ENCODE measurements around the gene SMPD3.

SMPD3 gene

GRCh38 chr16:68480084-68480995, 32.0 kb upstream of the SMPD3 start:
- Mint-ChIP-seq H3K4me3 (no peak overlapping the region), H3K9me3 (no peaks in the 10 kb centered on the region), H3K4me1 (ENCODE audit: low read depth) (no peaks in the 10 kb centered on the region), H3K27ac (no peak overlapping the region), H3K36me3 (ENCODE audit: low read depth) (no peaks in the 10 kb centered on the region), H3K27me3 (no peaks in the 10 kb centered on the region)
- no peak for DNase-seq

- Mint-ChIP-seq H3K27me3 (no peaks in the 10 kb centered on the region), H3K4me1 (ENCODE audit: low read depth) (no peaks in the 10 kb centered on the region), H3K27ac (no peak overlapping the region), H3K4me3 (no peak overlapping the region), H3K9me3 (no peaks in the 10 kb centered on the region), H3K36me3 (ENCODE audit: low read depth) (no peaks in the 10 kb centered on the region)
- DNase-seq: no peak
Observed at GRCh38 chr16:68479271-68479670, 31.0 kb upstream of the SMPD3 start.

- Mint-ChIP-seq H3K36me3 (ENCODE audit: low read depth) (no peaks in the 10 kb centered on the region), H3K4me1 (ENCODE audit: low read depth) (no peaks in the 10 kb centered on the region), H3K9me3 (no peaks in the 10 kb centered on the region), H3K27me3 (no peaks in the 10 kb centered on the region), H3K4me3 (no peak overlapping the region), H3K27ac (no peak overlapping the region)
- DNase-seq: no peak
Observed at GRCh38 chr16:68478526-68479250, 30.4 kb upstream of the SMPD3 start.

GRCh38 chr16:68475071-68475470, 26.8 kb upstream of the SMPD3 start:
- DNase-seq: no peak
- Mint-ChIP-seq H3K9me3 (no peaks in the 10 kb centered on the region), H3K27me3 (no peaks in the 10 kb centered on the region), H3K4me3 (no peak overlapping the region), H3K27ac (no peak overlapping the region), H3K36me3 (ENCODE audit: low read depth) (no peaks in the 10 kb centered on the region), H3K4me1 (ENCODE audit: low read depth) (peaks cover 16% of the 10 kb centered on the region)

- no peak for DNase-seq
- Mint-ChIP-seq H3K27me3 (no peaks in the 10 kb centered on the region), H3K36me3 (ENCODE audit: low read depth) (no peaks in the 10 kb centered on the region), H3K4me1 (ENCODE audit: low read depth) (peaks cover 30% of the 10 kb centered on the region), H3K27ac (no peak overlapping the region), H3K9me3 (no peaks in the 10 kb centered on the region), H3K4me3 (no peak overlapping the region)
Observed at GRCh38 chr16:68473358-68474070, 25.2 kb upstream of the SMPD3 start.

- H3K36me3 Mint-ChIP-seq (ENCODE audit: low read depth): no peaks in the 10 kb centered on the region
- DNase-seq: no peak
- H3K27me3 Mint-ChIP-seq: no peaks in the 10 kb centered on the region
- H3K4me1 Mint-ChIP-seq (ENCODE audit: low read depth): peaks cover 37% of the 10 kb centered on the region
- no peaks in the 10 kb centered on the region for H3K9me3 Mint-ChIP-seq
- no peak overlapping the region for H3K27ac Mint-ChIP-seq
- H3K4me3 Mint-ChIP-seq: no peak overlapping the region
Observed at GRCh38 chr16:68472581-68472980, 24.3 kb upstream of the SMPD3 start.

GRCh38 chr16:68470461-68471150, 22.3 kb upstream of the SMPD3 start:
- no peaks in the 10 kb centered on the region for H3K27me3 Mint-ChIP-seq
- no peaks in the 10 kb centered on the region for H3K9me3 Mint-ChIP-seq
- peak; percentile 51 for DNase-seq
- H3K4me3 Mint-ChIP-seq: peak overlapping the region; percentile 69
- no peaks in the 10 kb centered on the region for H3K36me3 Mint-ChIP-seq (ENCODE audit: low read depth)
- H3K4me1 Mint-ChIP-seq (ENCODE audit: low read depth): peaks cover 40% of the 10 kb centered on the region
- peak overlapping the region; percentile 87 for H3K27ac Mint-ChIP-seq

- H3K4me1 Mint-ChIP-seq (ENCODE audit: low read depth): peaks cover 40% of the 10 kb centered on the region
- no peak for DNase-seq
- peak overlapping the region; percentile 69 for H3K4me3 Mint-ChIP-seq
- no peaks in the 10 kb centered on the region for H3K9me3 Mint-ChIP-seq
- peak overlapping the region; percentile 87 for H3K27ac Mint-ChIP-seq
- no peaks in the 10 kb centered on the region for H3K36me3 Mint-ChIP-seq (ENCODE audit: low read depth)
- no peaks in the 10 kb centered on the region for H3K27me3 Mint-ChIP-seq
Observed at GRCh38 chr16:68469796-68470460, 21.6 kb upstream of the SMPD3 start.

- Mint-ChIP-seq H3K27ac (no peak overlapping the region), H3K4me1 (ENCODE audit: low read depth) (peaks cover 40% of the 10 kb centered on the region), H3K9me3 (no peaks in the 10 kb centered on the region), H3K36me3 (ENCODE audit: low read depth) (no peaks in the 10 kb centered on the region), H3K4me3 (no peak overlapping the region), H3K27me3 (no peaks in the 10 kb centered on the region)
- peak; percentile 20 for DNase-seq
Observed at GRCh38 chr16:68468842-68469241, 20.5 kb upstream of the SMPD3 start.

- no peaks in the 10 kb centered on the region for H3K36me3 Mint-ChIP-seq (ENCODE audit: low read depth)
- H3K4me3 Mint-ChIP-seq: no peak overlapping the region
- no peak for DNase-seq
- peaks cover 35% of the 10 kb centered on the region for H3K4me1 Mint-ChIP-seq (ENCODE audit: low read depth)
- H3K27me3 Mint-ChIP-seq: no peaks in the 10 kb centered on the region
- H3K27ac Mint-ChIP-seq: no peak overlapping the region
- H3K9me3 Mint-ChIP-seq: peaks cover 3% of the 10 kb centered on the region
Observed at GRCh38 chr16:68466174-68466573, 17.9 kb upstream of the SMPD3 start.

GRCh38 chr16:68463904-68464303, 15.6 kb upstream of the SMPD3 start:
- H3K27ac Mint-ChIP-seq: no peak overlapping the region

GRCh38 chr16:68460067-68460466, 11.8 kb upstream of the SMPD3 start:
- Mint-ChIP-seq H3K4me3 (no peak overlapping the region), H3K27me3 (no peaks in the 10 kb centered on the region), H3K9me3 (peaks cover 3% of the 10 kb centered on the region), H3K27ac (no peak overlapping the region), H3K4me1 (ENCODE audit: low read depth) (peaks cover 4% of the 10 kb centered on the region), H3K36me3 (ENCODE audit: low read depth) (no peaks in the 10 kb centered on the region)
- DNase-seq: no peak

More at GRCh38 chr16:68463904-68464303, 15.6 kb upstream of the SMPD3 start:
- no peak overlapping the region for H3K4me3 Mint-ChIP-seq
- no peaks in the 10 kb centered on the region for H3K27me3 Mint-ChIP-seq
- peaks cover 3% of the 10 kb centered on the region for H3K9me3 Mint-ChIP-seq
- peaks cover 17% of the 10 kb centered on the region for H3K4me1 Mint-ChIP-seq (ENCODE audit: low read depth)
- no peak for DNase-seq
- no peaks in the 10 kb centered on the region for H3K36me3 Mint-ChIP-seq (ENCODE audit: low read depth)

GRCh38 chr16:68459457-68459856, 11.1 kb upstream of the SMPD3 start:
- Mint-ChIP-seq H3K27ac (no peak overlapping the region), H3K27me3 (no peaks in the 10 kb centered on the region), H3K4me1 (ENCODE audit: low read depth) (peaks cover 4% of the 10 kb centered on the region), H3K4me3 (no peak overlapping the region), H3K36me3 (ENCODE audit: low read depth) (no peaks in the 10 kb centered on the region), H3K9me3 (peaks cover 3% of the 10 kb centered on the region)
- DNase-seq: no peak

GRCh38 chr16:68458551-68458950, 10.2 kb upstream of the SMPD3 start:
- no peak for DNase-seq
- H3K9me3 Mint-ChIP-seq: peaks cover 1% of the 10 kb centered on the region
- H3K4me1 Mint-ChIP-seq (ENCODE audit: low read depth): peaks cover 4% of the 10 kb centered on the region
- H3K27ac Mint-ChIP-seq: no peak overlapping the region
- no peaks in the 10 kb centered on the region for H3K36me3 Mint-ChIP-seq (ENCODE audit: low read depth)
- no peak overlapping the region for H3K4me3 Mint-ChIP-seq
- H3K27me3 Mint-ChIP-seq: no peaks in the 10 kb centered on the region

All from activated T-cell treated with anti-CD3 and anti-CD28 coated beads, Interleukin-2, amount 50 U/mL, for 24 hours (primary cell).